Left ventricle myocardium inferior (tissue), 1 donor: ENCODE measurements around the gene SETD6. TPM values are rescaled to one million over a fixed set of nuclear protein-coding genes. Genes with fewer than 3 reads are reported as not detected.
"Not testable (repeated sequence)": the region's sequence is repeated elsewhere in the genome, so short reads cannot be mapped to it uniquely, and the experiment has no call there.

Experiments
- DNase-seq: peaks from one replicate; pipeline ENCODE4 v3.0.0-alpha.2; 2020
- H3K27ac ChIP-seq: fragments of 200-600 bp; replicated peaks from 2 replicates; pipeline ENCODE4 v1.8.0; 2021
- H3K27me3 ChIP-seq: fragments of 200-600 bp; 2 replicates; pipeline ENCODE4 v1.8.0; 2021; ENCODE audit warnings: low read depth
- H3K36me3 ChIP-seq: fragments of 200-600 bp; 2 replicates; pipeline ENCODE4 v1.8.0; 2021
- H3K4me1 ChIP-seq: fragments of 200-600 bp; 2 replicates; pipeline ENCODE4 v1.8.0; 2021
- H3K4me3 ChIP-seq: fragments of 200-600 bp; 2 replicates; pipeline ENCODE4 v1.8.0; 2021; ENCODE audit warnings: mild to moderate bottlenecking, moderate library complexity
- H3K9me3 ChIP-seq: fragments of 200-600 bp; replicated peaks from 2 replicates; pipeline ENCODE4 v1.8.0; 2021
- intact Hi-C: fragments of 100-400 bp; cut with micrococcal nuclease; formaldehyde crosslinking; loops from one replicate; pipeline ENCODE4 v1.11.0; 2022
- total RNA-seq: library from RNA; stranded (reverse); fragmentation: NEBNext Ultra II Directional; extraction: Animal tissue kit (Norgen Biotek cat#: 25700); gene quantifications from one replicate; pipeline ENCODE4 v1.2.1, GENCODE V29; 2021
- TF ChIP-seq, protein P1 (sequence below): fragments of 200-600 bp; IDR thresholded peaks from 2 replicates; pipeline ENCODE4 v1.8.0; 2021; ENCODE audit warnings: antibody characterized with exemption, mild to moderate bottlenecking, borderline replicate concordance
- donor health status: DM: no; HTN: yes; CAD: no; lungs with severe emphysema.

The SETD6 gene
- total RNA-seq, 1 donor from 2014 or later: 16.8 TPM

DNA sequence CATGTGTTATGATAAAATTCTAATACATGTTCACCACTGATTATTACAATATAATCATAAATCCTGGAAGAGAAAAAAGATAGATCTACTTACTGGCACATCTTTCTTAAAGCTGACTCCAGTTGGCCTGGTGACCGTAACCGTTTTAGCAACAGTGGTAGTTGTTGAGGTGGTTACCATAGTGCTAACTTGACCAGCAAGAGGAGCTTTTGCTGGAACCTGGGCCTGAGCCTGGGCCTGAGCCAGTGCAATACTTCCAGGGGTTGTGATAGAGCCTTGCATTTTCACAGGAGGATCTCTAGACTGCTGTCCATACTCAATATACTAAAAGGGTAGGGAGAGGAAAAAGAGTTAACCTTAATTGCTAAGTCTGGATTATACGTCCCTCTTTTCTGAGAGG, 36.2 kb downstream of the SETD6 start:
- TF ChIP-seq, protein P1, sequence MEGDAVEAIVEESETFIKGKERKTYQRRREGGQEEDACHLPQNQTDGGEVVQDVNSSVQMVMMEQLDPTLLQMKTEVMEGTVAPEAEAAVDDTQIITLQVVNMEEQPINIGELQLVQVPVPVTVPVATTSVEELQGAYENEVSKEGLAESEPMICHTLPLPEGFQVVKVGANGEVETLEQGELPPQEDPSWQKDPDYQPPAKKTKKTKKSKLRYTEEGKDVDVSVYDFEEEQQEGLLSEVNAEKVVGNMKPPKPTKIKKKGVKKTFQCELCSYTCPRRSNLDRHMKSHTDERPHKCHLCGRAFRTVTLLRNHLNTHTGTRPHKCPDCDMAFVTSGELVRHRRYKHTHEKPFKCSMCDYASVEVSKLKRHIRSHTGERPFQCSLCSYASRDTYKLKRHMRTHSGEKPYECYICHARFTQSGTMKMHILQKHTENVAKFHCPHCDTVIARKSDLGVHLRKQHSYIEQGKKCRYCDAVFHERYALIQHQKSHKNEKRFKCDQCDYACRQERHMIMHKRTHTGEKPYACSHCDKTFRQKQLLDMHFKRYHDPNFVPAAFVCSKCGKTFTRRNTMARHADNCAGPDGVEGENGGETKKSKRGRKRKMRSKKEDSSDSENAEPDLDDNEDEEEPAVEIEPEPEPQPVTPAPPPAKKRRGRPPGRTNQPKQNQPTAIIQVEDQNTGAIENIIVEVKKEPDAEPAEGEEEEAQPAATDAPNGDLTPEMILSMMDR: no peak
- Histone ChIP-seq H3K27ac (peak overlapping the region; percentile 39), H3K36me3 (peaks cover 95% of the 10 kb centered on the region), H3K27me3 (no peaks in the 10 kb centered on the region), H3K4me3 (no peak overlapping the region), H3K4me1 (peaks cover 50% of the 10 kb centered on the region), H3K9me3 (no peaks in the 10 kb centered on the region)
- intact Hi-C loops: no loop called here
- peak; percentile 56 for DNase-seq

DNA sequence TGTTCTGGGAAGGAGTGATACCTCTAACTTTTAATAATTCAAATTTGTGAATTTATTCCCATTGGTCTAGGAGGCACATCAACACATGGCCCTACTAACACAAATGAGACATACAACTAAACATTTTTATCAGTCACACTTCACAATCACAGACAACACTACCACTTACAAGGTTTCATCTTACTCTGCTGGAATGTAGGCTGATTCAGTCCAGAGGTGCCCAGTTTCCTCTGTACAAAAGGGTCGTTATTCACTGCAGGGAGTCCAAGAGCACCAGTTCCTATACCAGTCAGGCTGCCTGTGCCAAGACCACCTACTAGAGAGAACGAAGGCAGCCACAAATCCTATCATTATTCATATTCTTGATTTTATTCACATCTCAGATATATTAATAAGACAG, 41.4 kb downstream of the SETD6 start:
- peaks cover 77% of the 10 kb centered on the region for H3K36me3 ChIP-seq
- no peaks in the 10 kb centered on the region for H3K27me3 ChIP-seq
- no peaks in the 10 kb centered on the region for H3K9me3 ChIP-seq
- peaks cover 14% of the 10 kb centered on the region for H3K4me1 ChIP-seq
- intact Hi-C loops: no loop called here
- TF ChIP-seq, protein P1: no peak
- H3K4me3 ChIP-seq: no peak overlapping the region
- H3K27ac ChIP-seq: peak overlapping the region; percentile 3
- DNase-seq: no peak

DNA sequence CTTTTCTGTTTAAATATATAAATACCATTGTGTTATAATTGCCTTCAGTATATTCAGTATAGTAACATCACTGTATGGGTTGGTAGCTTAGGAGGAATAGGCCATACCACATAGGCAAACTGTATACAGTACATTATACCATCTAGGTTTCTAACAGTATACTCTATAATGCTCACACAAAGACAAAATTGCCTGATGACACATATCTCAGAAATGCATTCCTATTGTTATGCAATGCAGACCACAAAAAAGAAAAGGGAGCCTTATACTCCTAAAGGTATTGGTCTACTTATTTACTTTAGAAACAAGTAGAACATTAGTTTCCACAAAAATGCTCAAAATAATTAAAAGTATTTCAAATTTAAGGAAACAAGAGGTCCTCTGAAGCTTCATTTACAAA, 47.9 kb downstream of the SETD6 start:
- no peaks in the 10 kb centered on the region for H3K4me1 ChIP-seq
- TF ChIP-seq, protein P1: no peak
- H3K27ac ChIP-seq: no peak overlapping the region
- no peaks in the 10 kb centered on the region for H3K27me3 ChIP-seq
- H3K9me3 ChIP-seq: no peaks in the 10 kb centered on the region
- H3K4me3 ChIP-seq: no peak overlapping the region
- peaks cover 65% of the 10 kb centered on the region for H3K36me3 ChIP-seq
- DNase-seq: no peak
- intact Hi-C loops: no loop called here

DNA sequence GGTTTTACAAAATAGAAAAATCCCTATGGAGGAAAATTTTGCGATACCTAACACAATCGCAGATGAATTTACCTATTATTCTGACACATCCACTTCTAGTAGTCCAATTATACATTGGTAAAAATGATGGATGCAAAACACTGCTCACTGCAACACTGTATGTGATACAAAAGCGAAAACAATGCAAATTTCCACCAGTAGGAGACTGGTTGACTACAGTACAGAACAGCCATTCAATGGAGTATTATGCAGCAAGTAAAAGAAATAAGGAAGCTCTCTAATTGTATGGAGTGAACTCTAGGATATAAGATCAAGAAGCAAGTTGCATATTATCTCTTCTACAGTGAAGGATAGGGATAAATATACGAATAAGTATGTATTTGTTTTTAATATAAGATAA, 48.5 kb downstream of the SETD6 start:
- Histone ChIP-seq H3K36me3 (peaks cover 59% of the 10 kb centered on the region), H3K4me1 (no peaks in the 10 kb centered on the region), H3K9me3 (no peaks in the 10 kb centered on the region), H3K4me3 (no peak overlapping the region), H3K27me3 (no peaks in the 10 kb centered on the region), H3K27ac (no peak overlapping the region)
- DNase-seq: no peak
- TF ChIP-seq, protein P1: no peak
- intact Hi-C loops: no loop called here

DNA sequence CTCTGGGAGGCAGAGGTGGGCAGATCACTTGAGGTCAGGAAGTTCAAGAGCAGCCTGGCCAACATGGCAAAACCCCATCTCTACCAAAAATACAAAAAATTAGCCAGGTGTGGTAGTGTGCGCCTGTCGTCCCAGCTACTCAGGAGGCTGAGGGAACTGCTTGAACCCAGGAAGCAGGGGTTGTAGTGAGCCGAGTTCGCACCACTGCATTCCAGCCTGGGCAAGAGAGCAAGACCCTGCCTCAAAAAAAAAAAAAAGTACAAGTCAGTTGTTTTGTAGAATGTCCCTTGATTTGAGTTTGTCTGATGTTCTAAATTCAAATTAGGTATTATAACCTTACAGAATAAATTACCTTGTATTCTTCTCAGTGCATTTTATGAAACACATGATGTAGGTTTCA, 50.4 kb downstream of the SETD6 start:
- H3K9me3 ChIP-seq, intact Hi-C loops, H3K4me1 ChIP-seq, DNase-seq, H3K27me3 ChIP-seq, H3K4me3 ChIP-seq, H3K27ac ChIP-seq: not testable (repeated sequence)
- H3K36me3 ChIP-seq: peaks cover 56% of the 10 kb centered on the region

Other genes starting within 250 kb of the SETD6 start
- gene PRSS54, start 220.5 kb upstream of the SETD6 start, total RNA-seq: not detected
- 4.7 TPM for gene GINS3, start 123.0 kb upstream of the SETD6 start, total RNA-seq
- gene NDRG4, start 15.4 kb upstream of the SETD6 start, total RNA-seq: 763 TPM
- 64.1 TPM for gene CNOT1, start 114.3 kb downstream of the SETD6 start, total RNA-seq
- gene SLC38A7, start 169.3 kb downstream of the SETD6 start, total RNA-seq: 31.9 TPM
- 569 TPM for gene GOT2, start 218.8 kb downstream of the SETD6 start, total RNA-seq